Prostate gland (tissue), 2 donors: ENCODE data around the gene TUBB3.

Experiments
- CTCF ChIP-seq, 4 experiments: fragments of 200-600 bp in 2 of 4; fragments of 450-650 bp in 2 of 4; sonication (generic) in 2 of 4; IDR thresholded peaks; 1 replicate in 3 of 4; 2 replicates in 1 of 4; pipeline ENCODE4 v1.5.1; 2016 to 2019; ENCODE audit warnings: antibody characterized with exemption in 4 of 4, mild to moderate bottlenecking in 2 of 4, moderate library complexity in 2 of 4
- POLR2A ChIP-seq: fragments of 450-650 bp; IDR thresholded peaks from one replicate; pipeline ENCODE4 v1.6.1; 2016; ENCODE audit warnings: antibody characterized with exemption, mild to moderate bottlenecking

DNA sequence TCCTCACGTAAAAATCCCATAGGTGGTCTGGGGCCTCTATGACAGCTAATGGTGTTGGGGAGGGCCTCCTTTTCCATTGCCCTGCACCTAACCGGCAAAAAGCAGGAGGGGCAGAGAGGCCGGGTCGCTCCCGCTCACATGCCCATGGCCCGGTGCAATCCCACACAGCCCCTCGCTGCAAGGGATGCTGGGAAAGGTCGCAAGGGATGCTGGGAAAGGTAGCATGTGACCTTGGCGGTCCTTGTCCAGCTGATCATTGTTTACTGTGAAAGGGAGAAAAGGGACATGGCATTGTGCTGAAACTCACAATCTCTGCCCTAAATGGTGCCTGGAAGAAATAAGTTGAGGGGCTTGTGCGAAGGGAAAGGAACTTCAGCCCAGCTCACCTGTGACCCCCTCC, 35.5 kb downstream of the TUBB3 start:
- TF ChIP-seq POLR2A (no peak), CTCF (IDR thresholded peaks at IDR 0.05) (no peak)
